Memory B cell (primary cell): ENCODE results near the gene LMAN1L.
A peak's percentile ranks its signal among the peaks of the same experiment; 100 is the strongest.

Experiments
- ATAC-seq: fragments of 150-1000 bp; cut with Tn5 transposase; 2 replicates; pipeline ENCODE4 v1.10.0; 2021; ENCODE audit warnings: low read depth, mild to moderate bottlenecking, moderate library complexity
- DNase-seq, 2 donors: peaks; one replicate each; pipeline ENCODE4 v3.0.0; 2022; ENCODE audit warnings: low spot score in 2 of 2
- H3K27ac Mint-ChIP-seq: one replicate; pipeline ENCODE4 v1.8.0; 2022; ENCODE audit warnings: mild to moderate bottlenecking, moderate library complexity, mixed read lengths
- H3K27me3 Mint-ChIP-seq: one replicate; pipeline ENCODE4 v1.8.0; 2022; ENCODE audit warnings: mixed read lengths
- H3K36me3 Mint-ChIP-seq: one replicate; pipeline ENCODE4 v1.8.0; 2022; ENCODE audit warnings: mild to moderate bottlenecking, mixed read lengths
- H3K4me1 Mint-ChIP-seq: one replicate; pipeline ENCODE4 v1.8.0; 2022; ENCODE audit warnings: mixed read lengths
- H3K4me3 Mint-ChIP-seq: one replicate; pipeline ENCODE4 v1.8.0; 2022; ENCODE audit warnings: mild to moderate bottlenecking, moderate library complexity, mixed read lengths
- H3K9me3 Mint-ChIP-seq: one replicate; pipeline ENCODE4 v1.8.0; 2022; ENCODE audit warnings: mixed read lengths

LMAN1L gene

GRCh38 chr15:74826364-74826819 lies 13.8 kb downstream of the LMAN1L start, which contains the start of gene CPLX3:
Gene CPLX3, plus strand, starts transcription at chr15:74826627. Its CDS starts 77 bp downstream, at chr15:74826704.
- Mint-ChIP-seq H3K36me3 (no peaks in the 10 kb centered on the region), H3K27ac (no peak within 1 kb of the TSS), H3K4me1 (peaks cover 10% of the 10 kb centered on the region), H3K4me3 (no peak within 1 kb of the TSS), H3K9me3 (no peaks in the 10 kb centered on the region), H3K27me3 (peaks cover 4% of the 10 kb centered on the region)
- peak; percentile 40 to 63 for DNase-seq
- ATAC-seq = peak; percentile 67

- H3K27ac Mint-ChIP-seq = no peak overlapping the region
- peaks cover 6% of the 10 kb centered on the region for H3K4me1 Mint-ChIP-seq
- ATAC-seq (no peak), DNase-seq (no peak)
- no peak overlapping the region for H3K4me3 Mint-ChIP-seq
- H3K9me3 Mint-ChIP-seq = no peaks in the 10 kb centered on the region
- H3K27me3 Mint-ChIP-seq = peaks cover 4% of the 10 kb centered on the region
- H3K36me3 Mint-ChIP-seq = no peaks in the 10 kb centered on the region
Observed at GRCh38 chr15:74826921-74827320, 14.3 kb downstream of the LMAN1L start.

GRCh38 chr15:74827614-74828013 lies 15.0 kb downstream of the LMAN1L start:
- ATAC-seq = no peak
- Mint-ChIP-seq H3K27ac (no peak overlapping the region), H3K9me3 (no peaks in the 10 kb centered on the region), H3K4me1 (peaks cover 6% of the 10 kb centered on the region), H3K4me3 (no peak overlapping the region), H3K36me3 (no peaks in the 10 kb centered on the region), H3K27me3 (peaks cover 4% of the 10 kb centered on the region)
- DNase-seq = no peak

GRCh38 chr15:74828835-74829234 lies 16.2 kb downstream of the LMAN1L start:
- Mint-ChIP-seq H3K9me3 (no peaks in the 10 kb centered on the region), H3K4me3 (no peak overlapping the region), H3K27ac (no peak overlapping the region), H3K36me3 (no peaks in the 10 kb centered on the region), H3K27me3 (peaks cover 4% of the 10 kb centered on the region), H3K4me1 (peaks cover 11% of the 10 kb centered on the region)
- no peak for DNase-seq
- no peak for ATAC-seq

- DNase-seq (no peak), ATAC-seq (no peak)
- Mint-ChIP-seq H3K27ac (no peak overlapping the region), H3K4me1 (peaks cover 11% of the 10 kb centered on the region), H3K36me3 (no peaks in the 10 kb centered on the region), H3K4me3 (no peak overlapping the region), H3K9me3 (no peaks in the 10 kb centered on the region), H3K27me3 (peaks cover 4% of the 10 kb centered on the region)
Observed at GRCh38 chr15:74829486-74829885, 16.9 kb downstream of the LMAN1L start.

- ATAC-seq (no peak), DNase-seq (no peak)
- peaks cover 4% of the 10 kb centered on the region for H3K27me3 Mint-ChIP-seq
- H3K36me3 Mint-ChIP-seq = no peaks in the 10 kb centered on the region
- peaks cover 9% of the 10 kb centered on the region for H3K4me1 Mint-ChIP-seq
- H3K9me3 Mint-ChIP-seq = no peaks in the 10 kb centered on the region
- no peak overlapping the region for H3K4me3 Mint-ChIP-seq
- H3K27ac Mint-ChIP-seq = no peak overlapping the region
Observed at GRCh38 chr15:74829991-74830390, 17.4 kb downstream of the LMAN1L start.

GRCh38 chr15:74830868-74831267 lies 18.2 kb downstream of the LMAN1L start:
- H3K27me3 Mint-ChIP-seq = peaks cover 4% of the 10 kb centered on the region
- peaks cover 11% of the 10 kb centered on the region for H3K4me1 Mint-ChIP-seq
- DNase-seq (no peak), ATAC-seq (no peak)
- H3K4me3 Mint-ChIP-seq = no peak overlapping the region
- no peaks in the 10 kb centered on the region for H3K36me3 Mint-ChIP-seq
- H3K27ac Mint-ChIP-seq = no peak overlapping the region
- no peaks in the 10 kb centered on the region for H3K9me3 Mint-ChIP-seq

- Mint-ChIP-seq H3K36me3 (no peaks in the 10 kb centered on the region), H3K4me1 (peaks cover 8% of the 10 kb centered on the region), H3K27ac (no peak overlapping the region)
Observed at GRCh38 chr15:74831813-74832495, 19.3 kb downstream of the LMAN1L start.

GRCh38 chr15:74832826-74833225 lies 20.2 kb downstream of the LMAN1L start:
- H3K4me3 Mint-ChIP-seq = no peak overlapping the region
- H3K9me3 Mint-ChIP-seq = no peaks in the 10 kb centered on the region
- H3K27ac Mint-ChIP-seq = no peak overlapping the region

More at GRCh38 chr15:74831813-74832495, 19.3 kb downstream of the LMAN1L start:
- DNase-seq (no peak), ATAC-seq (no peak)
- H3K9me3 Mint-ChIP-seq = no peaks in the 10 kb centered on the region
- H3K27me3 Mint-ChIP-seq = peaks cover 4% of the 10 kb centered on the region
- H3K4me3 Mint-ChIP-seq = no peak overlapping the region

GRCh38 chr15:74833376-74834107 lies 20.9 kb downstream of the LMAN1L start:
- ATAC-seq = no peak
- DNase-seq = no peak
- H3K36me3 Mint-ChIP-seq = no peaks in the 10 kb centered on the region
- H3K27ac Mint-ChIP-seq = no peak overlapping the region
- H3K4me3 Mint-ChIP-seq = no peak overlapping the region
- H3K27me3 Mint-ChIP-seq = no peaks in the 10 kb centered on the region
- peaks cover 8% of the 10 kb centered on the region for H3K4me1 Mint-ChIP-seq
- H3K9me3 Mint-ChIP-seq = no peaks in the 10 kb centered on the region

More at GRCh38 chr15:74832826-74833225, 20.2 kb downstream of the LMAN1L start:
- Mint-ChIP-seq H3K27me3 (peaks cover 2% of the 10 kb centered on the region), H3K4me1 (peaks cover 8% of the 10 kb centered on the region), H3K36me3 (no peaks in the 10 kb centered on the region)
- ATAC-seq (no peak), DNase-seq (no peak)

GRCh38 chr15:74835312-74835823 lies 22.7 kb downstream of the LMAN1L start:
- Mint-ChIP-seq H3K36me3 (no peaks in the 10 kb centered on the region), H3K27ac (no peak overlapping the region)
- ATAC-seq = peak; percentile 60

GRCh38 chr15:74836846-74837245 lies 24.2 kb downstream of the LMAN1L start:
- no peak overlapping the region for H3K4me3 Mint-ChIP-seq
- peaks cover 25% of the 10 kb centered on the region for H3K4me1 Mint-ChIP-seq
- H3K27me3 Mint-ChIP-seq = no peaks in the 10 kb centered on the region
- no peak for DNase-seq
- H3K9me3 Mint-ChIP-seq = no peaks in the 10 kb centered on the region
- ATAC-seq = no peak
- H3K27ac Mint-ChIP-seq = peak overlapping the region; percentile 40
- no peaks in the 10 kb centered on the region for H3K36me3 Mint-ChIP-seq

More at GRCh38 chr15:74835312-74835823, 22.7 kb downstream of the LMAN1L start:
- no peak overlapping the region for H3K4me3 Mint-ChIP-seq
- H3K4me1 Mint-ChIP-seq = peaks cover 12% of the 10 kb centered on the region
- no peaks in the 10 kb centered on the region for H3K27me3 Mint-ChIP-seq
- no peaks in the 10 kb centered on the region for H3K9me3 Mint-ChIP-seq
- DNase-seq = peak; percentile 32 to 53

- H3K9me3 Mint-ChIP-seq = no peaks in the 10 kb centered on the region
- H3K4me1 Mint-ChIP-seq = peaks cover 31% of the 10 kb centered on the region
- DNase-seq = no peak
- H3K36me3 Mint-ChIP-seq = no peaks in the 10 kb centered on the region
- H3K4me3 Mint-ChIP-seq = no peak overlapping the region
- no peaks in the 10 kb centered on the region for H3K27me3 Mint-ChIP-seq
- H3K27ac Mint-ChIP-seq = peak overlapping the region; percentile 40
- ATAC-seq = no peak
Observed at GRCh38 chr15:74837482-74838136, 25.0 kb downstream of the LMAN1L start.

- no peaks in the 10 kb centered on the region for H3K36me3 Mint-ChIP-seq
- peaks cover 27% of the 10 kb centered on the region for H3K4me1 Mint-ChIP-seq
- no peak for DNase-seq
- no peak for ATAC-seq
- H3K9me3 Mint-ChIP-seq = no peaks in the 10 kb centered on the region
- no peak overlapping the region for H3K4me3 Mint-ChIP-seq
- no peak overlapping the region for H3K27ac Mint-ChIP-seq
- no peaks in the 10 kb centered on the region for H3K27me3 Mint-ChIP-seq
Observed at GRCh38 chr15:74838137-74838516, 25.5 kb downstream of the LMAN1L start.
